Body of pancreas (tissue), 4 donors: ENCODE data around the gene ARHGEF39.

Experiments used
- POLR2A ChIP-seq, 3 donors: fragments of 450-650 bp; IDR thresholded peaks; one replicate each; pipeline ENCODE4 v1.6.1; 2016; ENCODE audit warnings: antibody characterized with exemption in 3 of 3, mild to moderate bottlenecking in 2 of 3
- TF ChIP-seq, protein P1 (sequence below), 7 experiments: fragments of 450-650 bp in 4 of 7; fragments of 200-600 bp in 3 of 7; sonication (generic) in 3 of 7; IDR thresholded peaks; one replicate each; pipeline ENCODE4 v1.5.1; 2016 to 2019; ENCODE audit warnings: antibody characterized with exemption in 7 of 7

DNA sequence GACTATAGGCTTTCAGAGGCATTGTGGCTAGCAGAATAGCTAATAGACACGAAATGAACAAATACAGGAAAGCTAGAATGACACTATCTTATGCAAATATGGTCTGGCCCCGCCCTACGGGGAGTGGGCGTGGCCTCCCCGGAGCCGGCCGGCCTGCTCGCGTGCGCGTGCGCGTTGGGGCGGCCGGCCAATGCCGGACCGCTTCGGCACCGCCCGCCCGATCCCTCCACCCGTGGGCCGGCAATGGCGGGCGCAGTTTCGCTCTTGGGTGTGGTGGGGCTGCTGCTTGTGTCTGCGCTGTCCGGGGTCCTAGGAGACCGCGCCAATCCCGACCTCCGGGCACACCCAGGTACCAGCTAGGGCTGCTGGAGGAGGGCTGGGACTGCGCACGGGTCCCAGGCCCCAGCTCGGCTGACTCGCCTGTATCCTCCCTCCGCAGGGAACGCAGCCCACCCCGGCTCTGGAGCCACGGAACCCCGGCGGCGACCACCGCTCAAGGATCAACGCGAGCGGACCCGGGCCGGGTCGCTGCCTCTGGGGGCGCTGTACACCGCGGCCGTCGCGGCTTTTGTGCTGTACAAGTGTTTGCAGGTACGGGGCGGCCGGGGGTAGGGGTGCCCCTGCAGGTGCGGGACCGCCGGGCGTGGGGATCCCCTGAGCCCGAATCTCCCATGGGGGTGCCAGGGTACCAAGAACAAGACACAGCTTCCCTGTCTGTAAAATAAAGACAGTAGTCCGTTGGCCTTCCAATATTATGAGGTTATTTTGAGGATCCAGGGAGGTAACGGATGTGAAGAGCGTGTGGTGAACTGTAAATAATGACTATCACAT lies 6.6 kb downstream of the ARHGEF39 start, which contains the start of gene CCDC107:
- TF ChIP-seq, protein P1, sequence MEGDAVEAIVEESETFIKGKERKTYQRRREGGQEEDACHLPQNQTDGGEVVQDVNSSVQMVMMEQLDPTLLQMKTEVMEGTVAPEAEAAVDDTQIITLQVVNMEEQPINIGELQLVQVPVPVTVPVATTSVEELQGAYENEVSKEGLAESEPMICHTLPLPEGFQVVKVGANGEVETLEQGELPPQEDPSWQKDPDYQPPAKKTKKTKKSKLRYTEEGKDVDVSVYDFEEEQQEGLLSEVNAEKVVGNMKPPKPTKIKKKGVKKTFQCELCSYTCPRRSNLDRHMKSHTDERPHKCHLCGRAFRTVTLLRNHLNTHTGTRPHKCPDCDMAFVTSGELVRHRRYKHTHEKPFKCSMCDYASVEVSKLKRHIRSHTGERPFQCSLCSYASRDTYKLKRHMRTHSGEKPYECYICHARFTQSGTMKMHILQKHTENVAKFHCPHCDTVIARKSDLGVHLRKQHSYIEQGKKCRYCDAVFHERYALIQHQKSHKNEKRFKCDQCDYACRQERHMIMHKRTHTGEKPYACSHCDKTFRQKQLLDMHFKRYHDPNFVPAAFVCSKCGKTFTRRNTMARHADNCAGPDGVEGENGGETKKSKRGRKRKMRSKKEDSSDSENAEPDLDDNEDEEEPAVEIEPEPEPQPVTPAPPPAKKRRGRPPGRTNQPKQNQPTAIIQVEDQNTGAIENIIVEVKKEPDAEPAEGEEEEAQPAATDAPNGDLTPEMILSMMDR (IDR thresholded peaks at IDR 0.05), result peak; percentile 49 to 83 (median 71)
- TF ChIP-seq POLR2A (IDR thresholded peaks at IDR 0.05), result peak; percentile 69 to 88 (median 82)
